ENCODE data around the gene FOXO6.

- TF ChIP-seq CTCF (IDR thresholded peaks at IDR 0.05) (peak; percentile 19 to 86 (median 72)), POLR2A (IDR thresholded peaks at IDR 0.05) (no peak)
Measured at GRCh38 chr1:41360786-41361494, at the start of gene FOXO6.
